SK-N-SH (cell line): ENCODE results near the gene DTX3. TPM values are rescaled to one million over a fixed set of nuclear protein-coding genes. Genes with fewer than 3 reads are reported as not detected.
"Not testable (repeated sequence)": the region's sequence is repeated elsewhere in the genome, so short reads cannot be mapped to it uniquely, and the experiment has no call there.

Experiments used
- CTCF ChIA-PET: fragments of 300-600, 350-600 bp; formaldehyde crosslinking; extraction: SDS; loops from one replicate; lab custom pipeline; 2021; lab: Yijun Ruan, JAX
- POLR2A ChIA-PET: fragments of 350-600 bp; sonication (Branson Sonifier 250); formaldehyde crosslinking; extraction: SDS; loops from one replicate; lab custom pipeline; 2020; ENCODE audit warnings: antibody characterized with exemption, inconsistent platforms; lab: Yijun Ruan, JAX
- DNase-seq: peaks from one replicate; pipeline ENCODE4 v3.0.0; 2012
- H2AFZ ChIP-seq: fragments of 200-600 bp; sonication (generic); 2 replicates; pipeline ENCODE4 v1.8.1; 2016; ENCODE audit warnings: antibody characterized with exemption, mild to moderate bottlenecking, low read depth
- H3F3A ChIP-seq: fragments of 200-600 bp; sonication (generic); replicated peaks from 2 replicates; pipeline ENCODE3; 2016; ENCODE audit warnings: antibody characterized with exemption, mild to moderate bottlenecking; ENCODE audit not compliant: insufficient read depth
- H3K27ac ChIP-seq, 2 experiments: fragments of 200-500 bp in 1 of 2; fragments of 200-600 bp in 1 of 2; sonication (Bioruptor generic) in 1 of 2; sonication (generic), shearing (Covaris generic) in 1 of 2; 2 replicates each; pipeline versions ENCODE4 v1.5.1 to v1.6.1; 2014 to 2016; ENCODE audit warnings: low read depth in 2 of 2, inconsistent platforms in 1 of 2, low read length in 1 of 2, mild to moderate bottlenecking in 1 of 2, mixed read lengths in 1 of 2
- H3K27me3 ChIP-seq: fragments of 200-600 bp; sonication (generic), shearing (Covaris generic); 2 replicates; pipeline ENCODE4 v1.6.1; 2016; ENCODE audit warnings: mixed run types; ENCODE audit not compliant: insufficient read depth
- H3K36me3 ChIP-seq, 2 experiments: fragments of 200-500 bp in 1 of 2; fragments of 200-600 bp in 1 of 2; sonication (Bioruptor generic) in 1 of 2; sonication (generic) in 1 of 2; replicated peaks in 1 of 2; 2 replicates each; pipeline versions ENCODE3 to v1.5.1; 2014 to 2016; ENCODE audit warnings: low read length in 1 of 2, mild to moderate bottlenecking in 1 of 2; ENCODE audit not compliant: insufficient read depth in 2 of 2, control insufficient read depth in 1 of 2
- H3K4me1 ChIP-seq, 2 experiments: fragments of 200-500 bp in 1 of 2; fragments of 200-600 bp in 1 of 2; sonication (Bioruptor generic) in 1 of 2; sonication (generic), shearing (Covaris generic) in 1 of 2; 2 replicates each; pipeline versions ENCODE4 v1.5.1 to v1.6.1; 2014 to 2016; ENCODE audit warnings: low read depth in 1 of 2, low read length in 1 of 2, mixed run types in 1 of 2; ENCODE audit not compliant: insufficient read depth in 2 of 2, control insufficient read depth in 1 of 2
- H3K4me2 ChIP-seq: fragments of 200-600 bp; sonication (generic), shearing (Covaris generic); 2 replicates; pipeline ENCODE4 v1.6.1; 2017; ENCODE audit warnings: mixed run types
- H3K4me3 ChIP-seq, 2 experiments: fragments of 200-500 bp in 1 of 2; fragments of 200-600 bp in 1 of 2; sonication (Bioruptor generic) in 1 of 2; sonication (generic), shearing (Covaris generic) in 1 of 2; 2 replicates each; pipeline versions ENCODE4 v1.5.1 to v1.8.1; 2014 to 2016; ENCODE audit warnings: low read depth in 2 of 2, inconsistent platforms in 1 of 2, low read length in 1 of 2, mild to moderate bottlenecking in 1 of 2, mixed read lengths in 1 of 2, moderate library complexity in 1 of 2
- H3K79me2 ChIP-seq: fragments of 200-600 bp; sonication (generic); 2 replicates; pipeline ENCODE4 v1.8.1; 2017; ENCODE audit warnings: mild to moderate bottlenecking; ENCODE audit not compliant: insufficient read depth
- H3K9ac ChIP-seq: fragments of 200-600 bp; sonication (generic); 2 replicates; pipeline ENCODE4 v1.6.1; 2017; ENCODE audit warnings: mixed run types
- H3K9me2 ChIP-seq: fragments of 200-600 bp; sonication (generic); 2 replicates; pipeline ENCODE4 v1.6.1; 2017; ENCODE audit warnings: mixed run types
- H3K9me3 ChIP-seq: fragments of 200-600 bp; sonication (generic); 2 replicates; pipeline ENCODE4 v1.6.1; 2017; ENCODE audit warnings: mixed run types, mild to moderate bottlenecking, moderate library complexity
- H4K20me1 ChIP-seq: fragments of 200-600 bp; sonication (generic); 2 replicates; pipeline ENCODE4 v1.6.1; 2017; ENCODE audit warnings: mild to moderate bottlenecking, mixed run types; ENCODE audit not compliant: insufficient read depth
- CHD2 ChIP-seq: fragments of 150-350 bp; IDR thresholded peaks from 2 replicates; pipeline ENCODE4 v1.6.1; 2018; ENCODE audit warnings: low read length; ENCODE audit not compliant: partially characterized antibody
- ELF1 ChIP-seq: IDR thresholded peaks from 2 replicates; pipeline ENCODE4 v1.4.0; 2012
- FOSL2 ChIP-seq: IDR thresholded peaks from 2 replicates; pipeline ENCODE4 v1.4.0; 2012; ENCODE audit warnings: low read depth, mild to moderate bottlenecking, moderate library complexity, borderline replicate concordance
- JUND ChIP-seq: IDR thresholded peaks from 2 replicates; pipeline ENCODE4 v1.4.0; 2012
- RCOR1 ChIP-seq: fragments of 150-350 bp; IDR thresholded peaks from 2 replicates; pipeline ENCODE4 v1.6.1; 2017; ENCODE audit warnings: antibody characterized with exemption, low read length
- SIN3A ChIP-seq: IDR thresholded peaks from 2 replicates; pipeline ENCODE4 v1.6.1; 2012; ENCODE audit warnings: low read depth, mild to moderate bottlenecking, low read length, moderate library complexity, borderline replicate concordance
- TAF1 ChIP-seq: IDR thresholded peaks from 2 replicates; pipeline ENCODE4 v1.6.1; 2012; ENCODE audit warnings: low read depth, mild to moderate bottlenecking, low read length, moderate library complexity, borderline replicate concordance
- TCF12 ChIP-seq: IDR thresholded peaks from 2 replicates; pipeline ENCODE4 v1.4.0; 2012
- YY1 ChIP-seq: IDR thresholded peaks from 2 replicates; pipeline ENCODE4 v1.4.0; 2012; ENCODE audit warnings: low read depth, mild to moderate bottlenecking
- WGBS: methylation state at CpG from one replicate; pipeline ENCODE4 v1.1.6; 2017; ENCODE audit warnings: low lambda C conversion rate; 5-methylcytosine and 5-hydroxymethylcytosine counted together
- polyA plus RNA-seq, 3 experiments: library from polyadenylated mRNA; depleted of rRNA; stranded (reverse); fragments of >200 nt; gene quantifications; 2 replicates each; pipeline ENCODE4 v1.2.3, GENCODE V29; 2012

DTX3 gene
- polyA plus RNA-seq, 1 of the 3 experiments (the other 2 are of a cell fraction): 61.2 TPM

- peaks cover 6 to 9% of the 10 kb centered on the region in 2 experiments for H3K36me3 ChIP-seq
- no peaks in the 10 kb centered on the region for H3F3A ChIP-seq
- H3K27me3 ChIP-seq: no peaks in the 10 kb centered on the region
- H3K79me2 ChIP-seq: peaks cover 19% of the 10 kb centered on the region; the same call in 1 of the 2 replicates
- no peak for TF ChIP-seq SIN3A
- no peak for TF ChIP-seq ELF1
- TF ChIP-seq, all 33 proteins: peak for 0
- peaks cover 0 to 4% of the 10 kb centered on the region in 2 experiments; a peak in 1 of 4 replicates for H3K4me1 ChIP-seq
- H2AFZ ChIP-seq: no peak overlapping the region
- H3K27ac ChIP-seq: no peak overlapping the region
- no peak overlapping the region for H3K9ac ChIP-seq
- no peaks in the 10 kb centered on the region for H3K9me3 ChIP-seq
- H3K4me3 ChIP-seq: no peak overlapping the region
- no peaks in the 10 kb centered on the region for H4K20me1 ChIP-seq
- WGBS: 87% methylated on average over 4 of the region's 4 CpGs
- no peaks in the 10 kb centered on the region for H3K9me2 ChIP-seq
- CTCF ChIA-PET: interaction anchor here (1.3 to 7.3 kb wide), 3 partner anchors 13 to 79 kb away, joined by 4 to 46 read pairs (median 6); partner anchors contain the start of gene ARHGAP9
- DNase-seq: no peak
- no peak overlapping the region for H3K4me2 ChIP-seq
- POLR2A ChIA-PET: no interaction called here
These were observed 45.8 kb upstream of the DTX3 start for GRCh38 chr12:57558864-57559263.

DNA sequence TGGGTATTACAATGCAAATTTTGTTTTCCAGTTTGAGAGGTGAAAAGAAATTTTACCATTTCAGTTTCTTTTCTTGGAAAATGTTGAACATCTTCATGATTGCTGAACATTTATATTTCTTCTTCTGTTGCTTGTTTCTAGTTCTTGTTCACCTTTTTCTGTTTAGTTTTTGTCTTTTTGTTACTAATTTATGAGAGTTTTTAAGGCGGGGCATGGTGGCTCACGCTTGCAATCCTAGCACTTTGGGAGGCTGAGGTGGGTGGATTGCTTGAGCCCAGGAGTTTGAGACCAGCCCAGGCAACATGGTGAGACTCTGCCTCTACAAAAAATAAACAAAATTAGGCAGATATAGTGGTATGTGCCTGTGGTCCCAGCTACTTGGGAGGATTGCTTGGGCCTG is 44.1 kb upstream of the DTX3 start:
- no peaks in the 10 kb centered on the region for H3F3A ChIP-seq
- ChIA-PET CTCF (interaction anchor here (1.6 to 7.3 kb wide), 3 partner anchors 11 to 26 kb away, joined by 4 to 46 read pairs (median 6); no protein-coding TSS in a partner anchor), POLR2A (no interaction called here)
- peaks cover 6% of the 10 kb centered on the region; the same call in 1 of the 2 replicates for H3K79me2 ChIP-seq
- no peaks in the 10 kb centered on the region for H3K9me3 ChIP-seq
- no peak overlapping the region for H3K27ac ChIP-seq
- DNase-seq: no peak
- H4K20me1 ChIP-seq: no peaks in the 10 kb centered on the region
- peaks cover 6 to 15% of the 10 kb centered on the region in 2 experiments for H3K36me3 ChIP-seq
- H3K4me2 ChIP-seq: no peak overlapping the region
- 95% methylated on average over 2 of the region's 2 CpGs for WGBS
- no peak overlapping the region for H3K9ac ChIP-seq
- H2AFZ ChIP-seq: no peak overlapping the region
- 0 out of 4 replicates have a peak, but pooled peaks cover 0 to 4% of the 10 kb centered on the region in 2 experiments for H3K4me1 ChIP-seq
- no peak overlapping the region for H3K4me3 ChIP-seq
- no peaks in the 10 kb centered on the region for H3K27me3 ChIP-seq
- no peaks in the 10 kb centered on the region for H3K9me2 ChIP-seq
- no peak for TF ChIP-seq RCOR1
- TF ChIP-seq TCF12: no peak
- TF ChIP-seq TAF1: no peak
- TF ChIP-seq YY1: no peak
- no peak for TF ChIP-seq JUND
- no peak for TF ChIP-seq CHD2

GRCh38 chr12:57561117-57561516 is 43.5 kb upstream of the DTX3 start:
- H3K9ac ChIP-seq, H3F3A ChIP-seq, H3K4me2 ChIP-seq, DNase-seq, POLR2A ChIA-PET, H3K79me2 ChIP-seq, H2AFZ ChIP-seq, H3K27ac ChIP-seq, H3K4me3 ChIP-seq, H3K9me2 ChIP-seq, H3K4me1 ChIP-seq, H3K9me3 ChIP-seq, H4K20me1 ChIP-seq, H3K27me3 ChIP-seq: not testable (repeated sequence)
- 50% methylated on average over 1 of the region's 1 CpG for WGBS
- CTCF ChIA-PET: interaction anchor here (1.6 to 7.3 kb wide), 3 partner anchors 22 to 71 kb away, joined by 4 to 46 read pairs (median 14); partner anchors contain the start of gene B4GALNT1
- peaks cover 6 to 15% of the 10 kb centered on the region in 2 experiments for H3K36me3 ChIP-seq
- peak; percentile 51 for TF ChIP-seq FOSL2
